Measurements from ENCODE around the gene HMOX2. TPM values are rescaled to one million over a fixed set of nuclear protein-coding genes. Genes with fewer than 3 reads are reported as not detected.
A peak's percentile ranks its signal among the peaks of the same experiment; 100 is the strongest.

The HMOX2 gene
- total and polyA plus RNA-seq, 12 donors, result 58.4 to 251 (median 85.3) TPM

DNA sequence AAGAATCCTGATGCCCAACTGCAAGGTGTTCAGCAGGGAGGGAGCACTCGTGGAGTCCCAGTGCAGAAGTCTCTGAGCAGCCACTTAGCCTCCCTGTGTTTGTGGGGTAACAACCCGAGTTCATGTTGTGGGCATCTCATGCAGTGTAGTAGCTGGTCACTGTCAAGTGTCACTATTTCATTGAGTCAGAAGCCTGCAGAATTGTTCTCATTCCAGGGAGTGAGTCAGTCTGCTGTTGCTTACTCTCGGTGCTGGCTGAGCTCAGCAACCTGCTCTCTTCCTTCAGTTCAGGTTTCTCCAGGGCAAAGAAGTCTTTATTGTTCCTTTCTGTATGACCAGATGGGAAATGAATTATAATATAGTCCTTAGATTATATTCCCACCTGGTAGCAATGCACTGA lies 24.1 kb downstream of the HMOX2 start:
- Histone ChIP-seq H3K27me3 (no peaks in the 10 kb centered on the region), H3K27ac (peak overlapping the region; percentile 46 to 83 (median 72)), H3K9me3 (no peaks in the 10 kb centered on the region), H3K4me3 (peak overlapping the region in 3 of 10 donors; percentile 14 to 17 (median 17)), H3K4me1 (peaks cover 6 to 76% (median 48%) of the 10 kb centered on the region in 9 donors), H3K36me3 (peaks cover 0 to 33% (median 3%) of the 10 kb centered on the region in 9 donors)
- 16 to 27% methylated on average over 3 of the region's 3 CpGs for WGBS, 2 donors
- DNase-seq (no peak), ATAC-seq (peak; percentile 79 to 89 (median 84))
- no peak for TF ChIP-seq CTCF (IDR thresholded peaks at IDR 0.05)
- intact Hi-C loops (cut with DNase I), result loop anchor here in 1 of 10 donors (10.0 kb wide), 1 partner anchor 455 kb away; the partner anchor contains the start of gene SEC14L5

- no peak for TF ChIP-seq CTCF (IDR thresholded peaks at IDR 0.05)
- Histone ChIP-seq H3K27me3 (no peaks in the 10 kb centered on the region), H3K27ac (peak overlapping the region; percentile 46 to 83 (median 72)), H3K4me3 (peak overlapping the region in 3 of 10 donors; percentile 14 to 17 (median 17)), H3K4me1 (peaks cover 6 to 76% (median 48%) of the 10 kb centered on the region in 9 donors), H3K9me3 (no peaks in the 10 kb centered on the region), H3K36me3 (peaks cover 0 to 40% (median 3%) of the 10 kb centered on the region in 9 donors)
- DNase-seq (no peak), ATAC-seq (peak in 7 of 8 donors; percentile 13 to 72 (median 53))
- WGBS, 2 donors, result 16 to 26% methylated on average over 5 of the region's 5 CpGs
- intact Hi-C loops (cut with DNase I), result loop anchor here in 1 of 10 donors (10.0 kb wide), 1 partner anchor 454 kb away; the partner anchor contains the start of gene SEC14L5
Observed at GRCh38 chr16:4501071-4501478, 24.9 kb downstream of the HMOX2 start.

GRCh38 chr16:4505356-4506147 lies 29.4 kb downstream of the HMOX2 start:
- no peak for TF ChIP-seq CTCF (IDR thresholded peaks at IDR 0.05)
- H3K27me3 ChIP-seq, result no peaks in the 10 kb centered on the region
- H3K36me3 ChIP-seq, result peaks cover 5 to 56% (median 26%) of the 10 kb centered on the region in 9 donors
- intact Hi-C loops (cut with DNase I), result loop anchor here in 7 of 10 donors (1.0 to 10.0 kb wide), 5 partner anchors 42 to 449 kb away; partner anchors contain the start of gene SEC14L5 (in 1 of the 7)
- 81 to 82% methylated on average over 13 of the region's 13 CpGs for WGBS, 2 donors
- peak overlapping the region in 1 of 10 donors; percentile 16 for H3K4me3 ChIP-seq
- H3K27ac ChIP-seq, result peak overlapping the region in 4 of 10 donors; percentile 3 to 93 (median 27)
- DNase-seq, result no peak
- peaks cover 3 to 64% (median 40%) of the 10 kb centered on the region in 9 donors for H3K4me1 ChIP-seq
- no peaks in the 10 kb centered on the region for H3K9me3 ChIP-seq
- peak in 1 of 8 donors; percentile 15 for ATAC-seq

- ATAC-seq, result peak; percentile 58 to 87 (median 77)
- 6% methylated on average over 3 of the region's 3 CpGs for whole genome bisulfite sequencing, 2 donors
- Histone ChIP-seq H3K4me3 (no peak overlapping the region), H3K4me1 (peaks cover 8 to 63% (median 40%) of the 10 kb centered on the region in 9 donors), H3K36me3 (peaks cover 5 to 65% (median 26%) of the 10 kb centered on the region in 9 donors), H3K27ac (peak overlapping the region in 4 of 10 donors; percentile 3 to 93 (median 27)), H3K9me3 (no peaks in the 10 kb centered on the region), H3K27me3 (no peaks in the 10 kb centered on the region)
- DNase-seq, result peak in 1 of 2 donors; percentile 67
- intact Hi-C loops (cut with DNase I), result loop anchor here in 7 of 10 donors (1.0 to 10.0 kb wide), 5 partner anchors 41 to 448 kb away; partner anchors contain the start of gene SEC14L5 (in 1 of the 7)
- peak; percentile 65 to 85 (median 79) for TF ChIP-seq CTCF (IDR thresholded peaks at IDR 0.05)
Observed at GRCh38 chr16:4506450-4506849, 30.3 kb downstream of the HMOX2 start.
